ENCODE results near the gene CNOT3.
"Not testable (repeated sequence)": the region's sequence is repeated elsewhere in the genome, so short reads cannot be mapped to it uniquely, and the experiment has no call there.

CNOT3 gene

DNA sequence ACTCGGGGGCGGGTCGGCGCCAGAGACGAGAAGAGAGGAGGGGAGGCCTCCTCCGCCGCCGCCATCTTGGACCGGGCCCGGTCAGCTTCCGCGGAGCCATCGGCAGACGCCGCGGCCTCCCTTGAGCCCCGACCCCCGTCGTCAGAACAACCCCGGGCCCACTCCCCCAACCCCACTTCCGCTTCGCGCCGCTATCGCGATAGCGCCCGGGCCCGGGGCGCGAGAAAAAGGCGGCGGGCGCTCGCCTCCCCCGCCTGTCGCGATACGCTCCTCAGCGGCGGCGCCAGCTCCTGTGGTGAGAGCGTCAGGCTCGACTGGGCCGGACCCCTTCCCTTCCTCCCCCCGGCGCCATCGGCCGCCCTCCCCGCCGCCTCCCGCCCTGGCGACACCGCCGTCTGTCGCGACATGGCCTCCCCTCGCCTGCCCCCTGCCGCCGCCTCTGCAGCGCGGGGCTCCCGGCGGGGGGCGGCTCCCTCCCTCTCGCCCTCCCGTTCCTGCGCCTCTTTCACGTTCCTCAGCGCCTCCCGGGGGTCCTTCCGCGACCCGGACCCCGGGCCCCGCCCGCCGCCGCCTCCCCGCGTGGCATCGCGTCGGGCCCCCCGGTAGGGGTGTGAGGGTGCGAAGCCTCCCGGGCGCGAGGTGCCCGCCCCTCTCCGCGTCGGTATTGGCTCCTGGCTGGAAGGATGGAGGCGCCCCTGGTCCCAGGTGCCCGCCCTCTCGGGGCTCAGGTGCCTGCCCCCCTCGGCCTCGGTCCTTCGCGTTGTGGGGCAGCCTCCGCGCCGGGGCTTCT, at the start of gene CNOT3:
Gene CNOT3, plus strand, starts transcription at position 64 of the 790 bp plus-strand sequence. CDS start 5,217 bp downstream, outside the sequence.
- no peak for DNase-seq

GRCh38 chr19:54094426-54095000, 43.0 kb upstream of the CNOT3 start:
- DNase-seq = no peak

DNA sequence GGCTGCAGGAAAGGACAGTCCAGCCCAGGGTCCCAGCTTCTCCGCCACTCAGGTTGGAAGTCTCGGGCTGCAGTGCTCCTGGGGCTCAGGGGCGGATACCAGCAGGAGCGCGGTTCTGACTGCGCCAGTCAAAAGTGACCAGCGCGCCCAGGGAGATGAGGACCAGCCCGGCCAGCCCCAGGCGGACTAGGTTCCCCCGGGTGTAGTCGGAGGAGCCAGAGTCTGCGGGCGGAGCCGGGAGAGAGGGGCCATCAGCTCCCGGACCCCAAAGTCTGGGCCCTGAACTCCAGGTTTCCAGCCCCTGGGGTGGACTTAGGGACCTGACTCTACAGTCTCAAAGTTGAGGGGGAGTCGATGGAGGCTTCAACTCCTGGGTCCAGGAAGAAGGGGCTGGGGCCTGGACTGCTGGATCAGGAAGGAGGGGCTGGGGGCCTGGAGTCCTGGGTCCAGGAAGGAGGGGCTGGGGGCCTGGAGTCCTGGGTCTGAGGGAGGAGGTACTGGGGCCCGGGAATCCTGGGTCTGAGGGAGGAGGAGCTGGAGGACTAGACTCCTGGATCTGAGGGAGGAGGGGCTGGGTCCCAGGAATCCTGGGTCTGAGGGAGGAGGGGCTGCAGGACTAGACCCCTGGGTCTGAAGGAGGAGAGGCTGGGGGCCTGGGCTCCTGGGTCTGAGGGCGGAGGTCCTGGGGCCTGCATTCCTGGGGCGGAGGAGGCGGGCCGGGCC, 42.3 kb upstream of the CNOT3 start:
- no peak for DNase-seq

DNA sequence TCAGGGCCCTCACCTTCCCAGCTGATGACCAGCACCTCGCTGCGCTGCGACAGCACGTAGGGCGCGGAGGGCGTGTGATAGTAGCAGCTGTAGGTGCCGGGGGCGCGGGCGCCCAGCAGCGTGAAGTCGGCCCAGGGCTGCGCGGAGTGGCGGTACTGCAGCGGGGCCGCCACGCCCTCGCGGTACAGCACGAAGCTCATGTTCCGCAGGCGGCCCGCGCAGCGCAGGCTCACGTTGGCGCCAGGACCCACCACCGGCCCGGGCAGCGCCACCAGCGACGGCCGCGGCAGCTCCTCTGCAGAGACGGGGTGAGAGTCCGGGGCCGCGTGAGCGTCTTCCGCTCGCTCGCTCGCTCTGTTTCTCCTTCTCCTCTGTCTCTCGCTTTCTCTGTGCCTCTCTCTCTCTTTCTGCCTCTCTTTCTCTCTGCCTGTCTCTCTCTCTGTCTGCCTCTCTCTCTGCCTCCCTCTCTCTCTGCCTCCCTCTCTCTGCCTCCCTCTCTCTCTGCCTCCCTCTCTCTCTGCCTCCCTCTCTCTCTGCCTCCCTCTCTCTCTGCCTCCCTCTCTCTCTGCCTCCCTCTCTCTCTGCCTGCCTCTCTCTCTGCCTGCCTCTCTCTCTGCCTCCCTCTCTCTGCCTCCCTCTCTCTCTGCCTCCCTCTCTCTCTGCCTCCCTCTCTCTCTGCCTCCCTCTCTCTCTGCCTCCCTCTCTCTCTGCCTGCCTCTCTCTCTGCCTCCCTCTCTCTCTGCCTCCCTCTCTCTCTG, 41.5 kb upstream of the CNOT3 start:
- not testable (repeated sequence) for DNase-seq

GRCh38 chr19:54096617-54097106, 40.9 kb upstream of the CNOT3 start:
- DNase-seq = no peak

DNA sequence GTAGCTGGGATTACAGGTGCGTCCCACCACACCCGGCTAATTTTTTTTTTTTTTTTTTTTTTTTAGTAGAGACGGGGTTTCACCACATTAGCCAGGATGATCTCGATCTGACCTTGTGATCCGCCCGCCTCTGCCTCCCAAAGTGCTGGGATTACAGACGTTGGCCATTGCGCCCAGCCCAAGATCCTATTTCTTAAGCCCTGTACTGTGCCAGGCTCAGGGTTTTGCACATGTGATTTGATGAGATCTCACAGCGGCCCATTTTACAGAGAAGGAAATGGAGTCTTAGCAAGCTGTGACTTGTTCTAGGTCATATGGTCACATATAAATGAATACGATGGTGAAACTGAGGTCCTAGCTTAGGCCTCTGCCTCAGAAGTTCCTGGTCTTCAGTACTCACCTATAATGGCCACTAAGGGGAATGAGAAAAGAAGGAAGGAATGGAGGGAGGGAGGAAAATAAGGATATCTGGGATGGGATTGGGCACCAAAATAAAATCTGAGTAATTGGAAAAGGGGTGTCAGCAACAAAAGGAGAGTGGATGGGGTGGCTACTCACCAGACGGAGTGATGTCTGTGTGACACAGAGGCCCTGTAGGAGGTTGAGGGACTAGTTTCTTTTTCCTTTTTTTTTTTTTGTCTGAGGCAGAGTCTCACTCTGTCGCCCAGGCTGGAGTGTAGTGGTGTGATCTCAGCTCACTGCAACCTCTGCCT, 38.2 kb upstream of the CNOT3 start:
- DNase-seq = no peak

GRCh38 chr19:54099903-54100255, 37.7 kb upstream of the CNOT3 start:
- not testable (repeated sequence) for DNase-seq

DNA sequence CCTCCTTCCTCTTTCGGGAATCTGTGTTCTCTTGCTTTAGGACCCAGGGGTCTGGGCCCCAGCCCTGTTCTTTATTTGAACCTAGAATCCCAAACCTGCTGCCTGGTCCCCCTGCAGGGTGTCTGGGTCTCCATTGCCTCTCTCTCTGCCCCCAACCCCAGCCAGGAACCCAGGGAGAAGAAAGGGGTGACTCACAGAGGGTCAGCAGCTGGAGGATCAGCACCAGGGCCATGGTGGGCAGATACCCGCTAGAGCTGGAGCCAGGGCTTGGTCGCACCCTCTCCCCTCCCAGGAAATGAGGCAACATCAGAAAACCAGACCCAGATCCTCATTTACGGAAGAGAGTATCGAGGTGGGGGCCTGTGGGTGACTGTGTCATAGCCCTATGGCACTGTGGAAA, 37.0 kb upstream of the CNOT3 start, which contains the start of gene OSCAR:
Gene OSCAR, minus strand, starts transcription at position 243 of the 400 bp plus-strand sequence. Its CDS starts 11 bp downstream, at position 232.
- no peak for DNase-seq

DNA sequence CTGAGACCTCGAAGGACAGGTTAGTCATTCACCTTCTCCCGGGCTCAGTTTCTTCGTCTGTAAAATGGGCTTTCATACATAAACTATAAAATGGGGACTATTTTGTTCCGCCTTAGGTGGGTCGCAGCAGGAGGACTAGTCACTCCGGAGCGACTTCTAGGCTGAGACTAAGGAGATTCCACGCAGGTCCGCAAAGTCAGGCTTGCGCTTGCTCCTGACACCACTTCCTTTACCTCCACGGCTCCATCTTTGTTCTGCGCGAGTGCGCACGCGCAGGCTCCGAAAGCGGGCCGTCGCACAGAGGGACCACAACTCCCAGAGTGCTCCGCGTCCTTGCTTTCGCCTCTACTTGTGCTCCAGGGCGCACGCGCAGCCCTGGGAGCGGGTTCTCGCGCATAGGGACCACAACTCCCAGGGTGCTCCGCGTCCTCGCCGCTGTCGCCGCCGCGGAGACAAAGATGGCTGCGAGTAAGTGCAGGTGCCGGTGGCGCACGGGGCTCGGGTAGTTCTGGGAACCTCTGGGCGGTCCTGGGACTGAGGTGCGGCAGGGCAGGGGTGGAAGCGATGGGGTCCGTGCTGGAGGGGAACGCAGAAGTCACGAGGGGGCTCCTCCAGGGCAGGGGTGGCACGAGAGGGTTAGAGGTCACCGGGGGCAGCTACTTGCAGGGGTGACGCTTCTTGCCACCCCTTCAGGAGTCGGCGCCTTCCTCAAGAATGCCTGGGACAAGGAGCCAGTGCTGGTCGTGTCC, 35.0 kb upstream of the CNOT3 start, which contains the start of gene NDUFA3:
Gene NDUFA3, plus strand, starts transcription at position 435 of the 749 bp plus-strand sequence. Its CDS starts 24 bp downstream, at position 459.
- peak; percentile 95 for DNase-seq

GRCh38 chr19:54104998-54105715, 32.4 kb upstream of the CNOT3 start:
- DNase-seq = no peak

GRCh38 chr19:54105796-54106195, 31.8 kb upstream of the CNOT3 start:
- DNase-seq = no peak

- DNase-seq = no peak
Observed at GRCh38 chr19:54106716-54107115, 30.8 kb upstream of the CNOT3 start.

GRCh38 chr19:54107876-54108490, 29.6 kb upstream of the CNOT3 start:
- DNase-seq = no peak

GRCh38 chr19:54108496-54108895, 29.1 kb upstream of the CNOT3 start:
- no peak for DNase-seq

DNA sequence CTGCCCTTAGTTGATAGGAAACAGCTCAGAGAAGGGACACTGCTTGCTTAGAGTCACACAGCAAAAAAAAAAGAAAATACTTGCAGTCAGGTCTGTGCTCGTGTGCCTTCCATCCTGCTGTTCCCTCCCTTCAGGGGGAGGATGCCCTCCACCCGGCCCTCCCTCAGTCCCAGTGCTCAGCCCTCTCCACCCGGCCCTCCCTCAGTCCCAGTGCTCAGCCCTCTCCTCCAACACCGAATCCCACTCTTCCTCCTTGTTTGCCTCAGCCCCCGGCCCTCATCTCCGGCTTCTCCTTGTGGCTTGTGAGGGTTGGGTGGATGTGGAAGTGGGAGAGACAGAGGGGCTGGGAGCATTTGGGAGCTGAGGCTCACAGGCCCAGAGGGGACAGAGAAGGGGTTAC, 27.9 kb upstream of the CNOT3 start:
- no peak for DNase-seq

DNA sequence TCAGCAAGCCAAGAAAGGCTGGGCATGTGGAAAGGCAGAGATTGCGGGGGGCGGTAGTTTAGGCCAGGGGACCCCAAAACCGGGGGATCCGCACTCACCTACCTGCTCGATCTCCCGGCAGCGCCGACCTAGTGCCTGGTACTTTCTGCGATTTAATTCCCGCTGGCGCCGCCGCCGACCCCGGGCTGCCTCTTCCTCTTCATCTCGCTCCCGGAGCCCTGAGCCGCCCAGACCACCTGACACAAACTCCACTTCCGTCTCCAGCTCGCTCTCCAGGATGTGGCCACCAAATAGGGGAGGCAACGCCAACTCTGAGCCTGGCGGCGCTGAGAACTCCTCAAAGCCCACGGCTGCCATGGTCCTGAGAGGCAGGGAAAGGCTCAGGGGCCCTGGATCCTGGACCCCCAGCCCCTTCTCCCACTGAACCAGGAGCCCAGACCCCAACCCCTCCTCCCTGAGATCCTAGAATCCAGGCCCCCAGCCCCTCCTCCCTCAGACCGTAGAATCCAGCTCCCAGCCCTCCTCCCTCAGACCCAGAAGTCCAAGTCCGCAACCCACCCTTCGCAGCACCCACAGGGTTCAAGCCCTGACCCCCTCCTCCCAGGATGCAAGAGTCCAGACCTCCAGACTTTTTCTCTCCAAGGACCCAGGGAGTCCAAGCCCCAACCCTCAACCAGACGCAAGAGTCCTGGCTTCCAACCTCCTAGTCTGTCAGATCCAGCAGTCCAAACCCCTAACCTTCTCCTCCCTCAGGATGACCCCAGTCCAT, 23.0 kb upstream of the CNOT3 start:
- no peak for DNase-seq

GRCh38 chr19:54115109-54116063, 22.2 kb upstream of the CNOT3 start, which contains the start of the genes PRPF31 and TFPT:
Gene PRPF31, plus strand, starts transcription at chr19:54115754. Its CDS starts 2,525 bp downstream, at chr19:54118279.
Gene TFPT, minus strand, starts transcription at chr19:54115657. Its CDS starts 388 bp downstream, at chr19:54115269.
- peak; percentile 97 for DNase-seq

GRCh38 chr19:54121259-54121658, 16.3 kb upstream of the CNOT3 start:
- no peak for DNase-seq
